Gastroesophageal sphincter (tissue), 4 donors: ENCODE measurements around the gene MEF2D. TPM values are rescaled to one million over a fixed set of nuclear protein-coding genes. Genes with fewer than 3 reads are reported as not detected.

Source experiments
- ATAC-seq: fragments of 150-250 bp; one replicate; pipeline ENCODE4 v1.9.1; 2016; ENCODE audit warnings: mild to moderate bottlenecking, moderate library complexity
- H3K27ac ChIP-seq, 4 donors: fragments of 200-600 bp; sonication (generic) in 3 of 4; 1 replicate in 3 of 4; 2 replicates in 1 of 4; pipeline ENCODE4 v1.5.1; 2016 to 2019
- H3K27me3 ChIP-seq: fragments of 200-600 bp; sonication (generic); one replicate; pipeline ENCODE4 v1.5.1; 2019
- H3K36me3 ChIP-seq, 2 donors: fragments of 200-600 bp; sonication (generic); one replicate each; pipeline ENCODE4 v1.5.1; 2019; ENCODE audit warnings: control low read depth in 1 of 2
- H3K4me1 ChIP-seq, 3 donors: fragments of 200-600 bp; sonication (generic); 1 replicate in 2 of 3; 2 replicates in 1 of 3; pipeline ENCODE4 v1.5.1; 2016 to 2019; ENCODE audit warnings: control low read depth in 2 of 3
- H3K4me3 ChIP-seq, 2 donors: fragments of 200-600 bp; sonication (generic); one replicate each; pipeline ENCODE4 v1.5.1; 2019; ENCODE audit warnings: mild to moderate bottlenecking in 1 of 2, moderate library complexity in 1 of 2
- H3K9me3 ChIP-seq, 3 donors: fragments of 200-600 bp; sonication (generic); one replicate each; pipeline ENCODE4 v1.5.1; 2017 to 2019; ENCODE audit warnings: control low read depth in 2 of 3
- CTCF ChIP-seq, 4 experiments: fragments of 200-600 bp in 2 of 4; fragments of 450-650 bp in 2 of 4; sonication (generic) in 1 of 4; IDR thresholded peaks; one replicate each; pipeline ENCODE4 v1.5.1; 2017 to 2019; ENCODE audit warnings: antibody characterized with exemption in 4 of 4, mild to moderate bottlenecking in 2 of 4, moderate library complexity in 2 of 4
- EP300 ChIP-seq: sonication (generic); formaldehyde crosslinking; IDR thresholded peaks from one replicate; pipeline ENCODE4 v1.6.1; 2017; ENCODE audit warnings: antibody characterized with exemption, mild to moderate bottlenecking
- POLR2A ChIP-seq, 2 donors: fragments of 450-650 bp; IDR thresholded peaks; one replicate each; pipeline ENCODE4 v1.6.1; 2017; ENCODE audit warnings: antibody characterized with exemption in 2 of 2, mild to moderate bottlenecking in 2 of 2, moderate library complexity in 1 of 2
- POLR2AphosphoS5 ChIP-seq: sonication (generic); formaldehyde crosslinking; IDR thresholded peaks from one replicate; pipeline ENCODE4 v1.6.1; 2017; ENCODE audit warnings: antibody characterized with exemption
- WGBS, 2 donors: methylation state at CpG; one replicate each; pipeline ENCODE4 v1.1.5; 2018; ENCODE audit warnings: low coverage in 1 of 2; 5-methylcytosine and 5-hydroxymethylcytosine counted together
- total RNA-seq, 4 donors: library from RNA; depleted of rRNA; stranded (reverse); fragments of >200 nt; gene quantifications; one replicate each; pipeline ENCODE4 v1.1.0, GENCODE V29; 2016

MEF2D gene
- total RNA-seq, 4 donors from 2014 or later = 49.0 to 94.3 (median 67.1) TPM

GRCh38 chr1:156471496-156472490 is 28.8 kb downstream of the MEF2D start:
- H3K27me3 ChIP-seq = no peaks in the 10 kb centered on the region
- ATAC-seq = no peak
- TF ChIP-seq POLR2AphosphoS5 = no peak
- no peak for TF ChIP-seq POLR2A (IDR thresholded peaks at IDR 0.05)
- TF ChIP-seq EP300 = no peak
- no peak for TF ChIP-seq CTCF (IDR thresholded peaks at IDR 0.05)
- H3K36me3 ChIP-seq = peaks cover 4 to 100% of the 10 kb centered on the region in 2 donors
- no peak overlapping the region for H3K4me3 ChIP-seq
- peaks cover 4 to 92% (median 25%) of the 10 kb centered on the region in 3 donors for H3K4me1 ChIP-seq
- H3K9me3 ChIP-seq = no peaks in the 10 kb centered on the region
- peak overlapping the region in 3 of 4 donors; percentile 44 to 91 (median 89) for H3K27ac ChIP-seq
- WGBS, 2 donors = 80 to 100% methylated on average over 1 of the region's 9 CpGs

GRCh38 chr1:156470473-156470872 is 30.1 kb downstream of the MEF2D start:
- no peak overlapping the region for H3K4me3 ChIP-seq
- peak overlapping the region in 3 of 4 donors; percentile 44 to 91 (median 89) for H3K27ac ChIP-seq
- H3K36me3 ChIP-seq = peaks cover 4 to 100% of the 10 kb centered on the region in 2 donors
- TF ChIP-seq EP300 (no peak), CTCF (IDR thresholded peaks at IDR 0.05) (no peak), POLR2A (IDR thresholded peaks at IDR 0.05) (no peak), POLR2AphosphoS5 (no peak)
- WGBS, 2 donors = 83% methylated on average over 1 of the region's 1 CpG; no CpG with 5 or more reads in 1 of the 2 donors
- H3K27me3 ChIP-seq = no peaks in the 10 kb centered on the region
- peaks cover 0 to 92% (median 28%) of the 10 kb centered on the region in 3 donors for H3K4me1 ChIP-seq
- no peaks in the 10 kb centered on the region for H3K9me3 ChIP-seq
- ATAC-seq = no peak

GRCh38 chr1:156468693-156469345 is 31.8 kb downstream of the MEF2D start:
- 59 to 89% methylated on average over 2 to 4 of the region's 6 CpGs for WGBS, 2 donors
- no peak for ATAC-seq
- H3K4me3 ChIP-seq = no peak overlapping the region

DNA sequence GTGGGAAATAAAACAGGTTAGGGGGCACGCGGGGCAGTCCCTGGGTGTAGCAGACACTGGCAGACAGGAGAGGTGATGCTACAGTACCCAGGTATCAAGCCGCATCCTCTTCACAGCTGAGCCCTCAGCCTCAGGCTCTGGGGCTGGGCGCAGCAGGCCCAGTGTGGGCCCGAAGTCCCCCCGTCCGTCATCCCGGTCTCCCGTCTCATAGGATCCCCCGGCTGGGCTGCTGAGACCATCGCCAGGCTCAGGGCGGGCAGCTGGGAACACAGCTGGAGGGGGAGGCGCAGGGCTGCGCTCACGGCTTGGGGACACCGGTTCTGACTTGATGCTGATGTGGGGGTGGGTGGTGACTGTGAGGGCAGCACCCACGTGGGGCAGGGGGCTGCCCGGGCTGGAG is 32.7 kb downstream of the MEF2D start:
- Histone ChIP-seq H3K36me3 (peaks cover 4 to 85% of the 10 kb centered on the region in 2 donors), H3K4me3 (no peak overlapping the region), H3K4me1 (peaks cover 9 to 94% (median 39%) of the 10 kb centered on the region in 3 donors), H3K9me3 (no peaks in the 10 kb centered on the region), H3K27ac (peak overlapping the region in 3 of 4 donors; percentile 77 to 100 (median 80)), H3K27me3 (no peaks in the 10 kb centered on the region)
- 79% methylated on average over 11 of the region's 18 CpGs; no CpG with 5 or more reads in 1 of the 2 donors for WGBS, 2 donors
- TF ChIP-seq EP300 (no peak), POLR2AphosphoS5 (no peak), POLR2A (IDR thresholded peaks at IDR 0.05) (no peak), CTCF (IDR thresholded peaks at IDR 0.05) (no peak)
- no peak for ATAC-seq

More at GRCh38 chr1:156468693-156469345, 31.8 kb downstream of the MEF2D start:
- Histone ChIP-seq H3K27me3 (no peaks in the 10 kb centered on the region), H3K36me3 (peaks cover 4 to 92% of the 10 kb centered on the region in 2 donors), H3K27ac (peak overlapping the region in 3 of 4 donors; percentile 77 to 100 (median 80)), H3K4me1 (peaks cover 7 to 92% (median 38%) of the 10 kb centered on the region in 3 donors), H3K9me3 (no peaks in the 10 kb centered on the region)
- no peak for TF ChIP-seq POLR2A (IDR thresholded peaks at IDR 0.05)
- TF ChIP-seq EP300 = no peak
- no peak for TF ChIP-seq CTCF (IDR thresholded peaks at IDR 0.05)
- no peak for TF ChIP-seq POLR2AphosphoS5
